Mesendoderm (in vitro differentiated cells): ENCODE results near the gene HCCS. TPM values are rescaled to one million over a fixed set of nuclear protein-coding genes. Genes with fewer than 3 reads are reported as not detected.

Source experiments
- DNase-seq: peaks from one replicate; pipeline ENCODE4 v3.0.0; 2013
- H2AK5ac ChIP-seq: 2 replicates; pipeline ENCODE4 v1.6.1; 2013; ENCODE audit warnings: low read length, inconsistent platforms
- H2BK120ac ChIP-seq: 2 replicates; pipeline ENCODE4 v1.6.1; 2013; ENCODE audit warnings: low read depth, mild to moderate bottlenecking, low read length, moderate library complexity, mixed read lengths
- H2BK15ac ChIP-seq: replicated peaks from 2 replicates; pipeline ENCODE4 v1.6.1; 2013; ENCODE audit warnings: low read depth, mild to moderate bottlenecking, moderate library complexity
- H2BK5ac ChIP-seq: 2 replicates; pipeline ENCODE4 v1.6.1; 2013; ENCODE audit warnings: low read length, inconsistent platforms
- H3K18ac ChIP-seq: 2 replicates; pipeline ENCODE4 v1.6.1; 2013; ENCODE audit warnings: mild to moderate bottlenecking, low read length, mixed read lengths
- H3K23ac ChIP-seq: one replicate; pipeline ENCODE4 v1.6.1; 2013; ENCODE audit warnings: low read length
- H3K27ac ChIP-seq: 2 replicates; pipeline ENCODE4 v1.5.1; 2013; ENCODE audit warnings: low read depth, mild to moderate bottlenecking, inconsistent platforms, low read length, moderate library complexity
- H3K27me3 ChIP-seq: 2 replicates; pipeline ENCODE4 v1.6.1; 2013; ENCODE audit warnings: low read length, control low read depth, mild to moderate bottlenecking, inconsistent platforms; ENCODE audit not compliant: insufficient read depth, poor library complexity
- H3K36me3 ChIP-seq: 2 replicates; pipeline ENCODE4 v1.6.1; 2013; ENCODE audit warnings: low read length, inconsistent platforms; ENCODE audit not compliant: control insufficient read depth, insufficient read depth
- H3K4ac ChIP-seq: one replicate; pipeline ENCODE4 v1.6.1; 2013; ENCODE audit warnings: low read depth, mild to moderate bottlenecking, low read length, moderate library complexity
- H3K4me1 ChIP-seq: 2 replicates; pipeline ENCODE4 v1.6.1; 2013; ENCODE audit warnings: low read depth, low read length, inconsistent platforms; ENCODE audit not compliant: control insufficient read depth
- H3K4me2 ChIP-seq: 2 replicates; pipeline ENCODE4 v1.6.1; 2013; ENCODE audit warnings: low read length
- H3K4me3 ChIP-seq: 2 replicates; pipeline ENCODE4 v1.5.1; 2013; ENCODE audit warnings: mild to moderate bottlenecking, low read length
- H3K56ac ChIP-seq: one replicate; pipeline ENCODE4 v1.6.1; 2013; ENCODE audit warnings: low read length
- H3K79me1 ChIP-seq: 2 replicates; pipeline ENCODE4 v1.6.1; 2013; ENCODE audit warnings: low read length, inconsistent platforms
- H3K79me2 ChIP-seq: 2 replicates; pipeline ENCODE4 v1.6.1; 2013; ENCODE audit warnings: mild to moderate bottlenecking, low read length; ENCODE audit not compliant: control insufficient read depth, insufficient read depth
- H3K9ac ChIP-seq: 2 replicates; pipeline ENCODE4 v1.6.1; 2013; ENCODE audit warnings: low read length, inconsistent platforms
- H4K5ac ChIP-seq: one replicate; pipeline ENCODE4 v1.6.1; 2013; ENCODE audit warnings: low read length
- H4K8ac ChIP-seq: one replicate; pipeline ENCODE4 v1.6.1; 2013; ENCODE audit warnings: low read depth, mild to moderate bottlenecking, control low read depth, low read length, moderate library complexity
- WGBS: extraction: QIAGEN DNeasy Blood & Tissue Kit; methylation state at CpG from one replicate; pipeline ENCODE4 v1.1.7; 2013; ENCODE audit warnings: low lambda C conversion rate, missing lambda C conversion rate; ENCODE audit not compliant: insufficient coverage; ENCODE audit errors: extremely low coverage; 5-methylcytosine and 5-hydroxymethylcytosine counted together
- polyA plus RNA-seq, 2 experiments: library from polyadenylated mRNA; stranded (reverse); fragments of 200-250 nt; gene quantifications; one replicate each; pipeline ENCODE4 v1.2.3, GENCODE V29; 2013

Gene HCCS
- 43.3 TPM for polyA plus RNA-seq (2013, experiment 1 of 2)
- polyA plus RNA-seq (2013, experiment 2 of 2) = 42.3 TPM

GRCh38 chrX:11111037-11111851, at the start of gene HCCS:
Gene HCCS, plus strand, starts transcription at chrX:11111332. Its CDS starts 729 bp downstream, at chrX:11112061.
- Histone ChIP-seq H3K4me3 (peak within 1 kb of the TSS; percentile 70), H3K56ac (peak within 1 kb of the TSS; percentile 94), H2BK5ac (no peak within 1 kb of the TSS), H4K5ac (no peak within 1 kb of the TSS), H3K79me1 (no peaks in the 10 kb centered on the region), H3K18ac (no peak within 1 kb of the TSS), H3K4ac (no peak within 1 kb of the TSS), H3K36me3 (no peaks in the 10 kb centered on the region), H3K4me2 (peak within 1 kb of the TSS; percentile 52), H3K9ac (peak within 1 kb of the TSS; percentile 80), H2BK15ac (no peak within 1 kb of the TSS), H3K27me3 (no peaks in the 10 kb centered on the region), H4K8ac (no peak within 1 kb of the TSS), H3K27ac (no peak within 1 kb of the TSS), H2AK5ac (no peak within 1 kb of the TSS), H3K4me1 (no peaks in the 10 kb centered on the region), H3K23ac (no peak within 1 kb of the TSS), H2BK120ac (no peak within 1 kb of the TSS), H3K79me2 (peaks cover 12% of the 10 kb centered on the region)
- DNase-seq = peak; percentile 87
- no CpG with 5 or more reads among the region's 58 CpGs for WGBS

- no CpG with 5 or more reads among the region's 5 CpGs for WGBS
Measured at GRCh38 chrX:11064276-11064675, 46.9 kb upstream of the HCCS start.

GRCh38 chrX:11064851-11065600, 46.1 kb upstream of the HCCS start:
- Histone ChIP-seq H3K4me2 (no peak overlapping the region), H3K4me3 (no peak overlapping the region), H4K8ac (no peak overlapping the region), H2BK5ac (no peak overlapping the region), H3K79me1 (no peaks in the 10 kb centered on the region), H2AK5ac (no peak overlapping the region), H3K27ac (no peak overlapping the region), H3K4me1 (no peaks in the 10 kb centered on the region), H3K79me2 (no peaks in the 10 kb centered on the region), H3K4ac (no peak overlapping the region), H3K27me3 (no peaks in the 10 kb centered on the region), H3K36me3 (no peaks in the 10 kb centered on the region), H3K9ac (no peak overlapping the region), H3K23ac (no peak overlapping the region), H4K5ac (no peak overlapping the region), H3K18ac (no peak overlapping the region), H2BK15ac (no peak overlapping the region), H3K56ac (no peak overlapping the region), H2BK120ac (no peak overlapping the region)
- WGBS = no CpG with 5 or more reads among the region's 8 CpGs
- peak; percentile 16 for DNase-seq

More at GRCh38 chrX:11064276-11064675, 46.9 kb upstream of the HCCS start:
- Histone ChIP-seq H4K8ac (no peak overlapping the region), H3K36me3 (no peaks in the 10 kb centered on the region), H2BK5ac (no peak overlapping the region), H3K4me2 (no peak overlapping the region), H2BK120ac (no peak overlapping the region), H3K23ac (no peak overlapping the region), H2AK5ac (no peak overlapping the region), H3K4ac (no peak overlapping the region), H3K18ac (no peak overlapping the region), H3K27me3 (no peaks in the 10 kb centered on the region), H3K9ac (no peak overlapping the region), H3K56ac (no peak overlapping the region), H3K4me1 (no peaks in the 10 kb centered on the region), H4K5ac (no peak overlapping the region), H2BK15ac (no peak overlapping the region), H3K4me3 (no peak overlapping the region), H3K79me1 (no peaks in the 10 kb centered on the region), H3K27ac (no peak overlapping the region), H3K79me2 (no peaks in the 10 kb centered on the region)
- no peak for DNase-seq

GRCh38 chrX:11066812-11067211, 44.3 kb upstream of the HCCS start:
- Histone ChIP-seq H3K4me2 (no peak overlapping the region), H2BK120ac (no peak overlapping the region), H4K8ac (no peak overlapping the region), H2BK15ac (no peak overlapping the region), H3K9ac (no peak overlapping the region), H3K27ac (no peak overlapping the region), H3K4me3 (no peak overlapping the region), H3K23ac (no peak overlapping the region), H4K5ac (no peak overlapping the region), H3K4me1 (no peaks in the 10 kb centered on the region), H3K79me2 (no peaks in the 10 kb centered on the region), H3K56ac (no peak overlapping the region), H2BK5ac (no peak overlapping the region), H2AK5ac (no peak overlapping the region), H3K79me1 (no peaks in the 10 kb centered on the region), H3K4ac (no peak overlapping the region), H3K27me3 (no peaks in the 10 kb centered on the region), H3K18ac (no peak overlapping the region), H3K36me3 (no peaks in the 10 kb centered on the region)
- WGBS = no CpG with 5 or more reads among the region's 2 CpGs
- DNase-seq = no peak

GRCh38 chrX:11073381-11073780, 37.8 kb upstream of the HCCS start:
- no peak overlapping the region for H2BK5ac ChIP-seq
- H3K79me1 ChIP-seq = no peaks in the 10 kb centered on the region
- no peak overlapping the region for H3K9ac ChIP-seq
- H3K18ac ChIP-seq = no peak overlapping the region
- H4K8ac ChIP-seq = no peak overlapping the region
- H3K56ac ChIP-seq = no peak overlapping the region
- no peak for DNase-seq
- H3K36me3 ChIP-seq = no peaks in the 10 kb centered on the region
- no CpG with 5 or more reads among the region's 1 CpG for WGBS
- H3K4me3 ChIP-seq = no peak overlapping the region
- no peak overlapping the region for H3K23ac ChIP-seq
- H2BK15ac ChIP-seq = no peak overlapping the region
- no peak overlapping the region for H4K5ac ChIP-seq
- no peaks in the 10 kb centered on the region for H3K79me2 ChIP-seq
- no peaks in the 10 kb centered on the region for H3K27me3 ChIP-seq
- H3K4ac ChIP-seq = no peak overlapping the region
- H3K4me1 ChIP-seq = no peaks in the 10 kb centered on the region
- H2AK5ac ChIP-seq = no peak overlapping the region
- H3K27ac ChIP-seq = no peak overlapping the region
- no peak overlapping the region for H2BK120ac ChIP-seq
- H3K4me2 ChIP-seq = no peak overlapping the region
